CD4-positive, alpha-beta T cell treated with Interferon gamma for 1 hour (primary cell): ENCODE results near the gene GRSF1.
"Not testable (repeated sequence)": the region's sequence is repeated elsewhere in the genome, so short reads cannot be mapped to it uniquely, and the experiment has no call there.

Experiments used
- DNase-seq: peaks from one replicate; pipeline ENCODE4 v3.0.0-alpha.2; 2020

Gene GRSF1

DNA sequence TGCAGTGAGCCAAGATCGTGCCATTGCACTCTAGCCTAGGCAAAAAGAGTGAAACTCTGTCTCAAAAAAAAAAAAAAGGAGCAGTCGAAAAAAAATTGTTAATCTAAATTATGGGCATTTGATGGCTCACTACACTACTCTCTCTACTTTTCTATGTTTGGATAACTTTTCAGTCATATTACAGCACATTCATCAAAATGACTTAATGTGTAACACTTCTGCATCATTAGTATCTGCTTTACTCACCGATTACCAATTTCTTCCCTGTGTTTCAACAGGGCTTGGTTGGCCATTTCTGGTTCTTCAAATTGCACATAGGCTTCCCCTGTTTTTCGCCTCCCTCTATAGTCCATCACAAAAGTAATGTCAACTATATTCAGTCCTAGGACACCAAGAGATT is 8.4 kb downstream of the GRSF1 start:
- DNase-seq, result no peak

GRCh38 chr4:70830054-70830453 is 9.6 kb downstream of the GRSF1 start:
- DNase-seq, result no peak

- DNase-seq, result no peak
These were observed 10.2 kb downstream of the GRSF1 start for GRCh38 chr4:70829492-70829891.

GRCh38 chr4:70829015-70829414 is 10.7 kb downstream of the GRSF1 start:
- DNase-seq, result no peak

DNA sequence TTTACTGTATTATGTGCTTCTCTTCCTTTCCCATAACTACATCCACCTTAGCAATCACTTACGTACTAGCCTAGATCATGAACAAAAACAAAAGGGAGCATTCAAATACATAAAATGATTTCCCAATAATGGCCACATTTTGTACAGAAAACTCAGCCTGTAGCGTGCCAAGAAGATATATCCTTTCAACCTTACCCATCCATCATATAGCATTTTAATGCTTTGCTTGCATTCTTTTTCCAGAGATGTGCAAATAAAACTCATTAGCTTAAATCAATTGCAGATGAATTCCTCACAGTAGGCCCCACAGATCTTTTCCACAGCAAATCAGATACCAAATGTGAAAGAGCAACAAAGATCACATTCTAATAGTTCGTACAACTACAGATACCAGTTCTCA is 20.8 kb downstream of the GRSF1 start:
- no peak for DNase-seq

DNA sequence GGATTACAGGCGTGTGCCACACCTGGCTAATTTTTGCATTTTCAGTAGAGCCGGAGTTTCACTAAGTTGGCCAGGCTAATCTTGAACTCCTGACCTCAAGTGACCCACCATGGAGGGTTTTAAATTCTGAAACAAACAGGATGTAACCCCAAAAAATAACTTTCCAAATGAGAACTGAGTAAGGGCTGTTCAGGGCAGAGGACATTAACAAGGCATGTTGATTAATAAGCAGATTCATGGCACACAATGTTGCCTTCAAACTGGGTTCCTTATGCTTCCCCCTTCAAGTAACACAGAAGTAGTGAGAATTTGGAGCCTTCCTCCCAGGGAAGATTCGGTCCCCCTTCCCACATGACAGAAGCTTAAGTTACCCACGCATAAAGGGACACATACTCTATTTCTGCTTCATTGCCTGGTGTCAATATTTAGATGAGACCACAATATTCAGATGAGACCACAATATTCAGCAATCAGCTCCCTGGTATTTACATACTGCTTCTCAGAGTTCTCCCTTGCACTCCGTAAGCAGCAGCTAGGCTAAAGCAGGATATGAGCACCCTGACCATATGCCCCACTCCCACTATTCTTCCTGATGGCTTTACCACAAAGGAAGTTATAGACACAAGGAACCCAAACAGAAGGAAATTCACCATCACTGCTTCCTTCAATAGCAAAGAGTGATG is 21.4 kb downstream of the GRSF1 start:
- DNase-seq, result no peak

GRCh38 chr4:70816894-70817293 is 22.8 kb downstream of the GRSF1 start:
- no peak for DNase-seq

- DNase-seq, result no peak
These were observed 24.3 kb downstream of the GRSF1 start for GRCh38 chr4:70815370-70815769.

DNA sequence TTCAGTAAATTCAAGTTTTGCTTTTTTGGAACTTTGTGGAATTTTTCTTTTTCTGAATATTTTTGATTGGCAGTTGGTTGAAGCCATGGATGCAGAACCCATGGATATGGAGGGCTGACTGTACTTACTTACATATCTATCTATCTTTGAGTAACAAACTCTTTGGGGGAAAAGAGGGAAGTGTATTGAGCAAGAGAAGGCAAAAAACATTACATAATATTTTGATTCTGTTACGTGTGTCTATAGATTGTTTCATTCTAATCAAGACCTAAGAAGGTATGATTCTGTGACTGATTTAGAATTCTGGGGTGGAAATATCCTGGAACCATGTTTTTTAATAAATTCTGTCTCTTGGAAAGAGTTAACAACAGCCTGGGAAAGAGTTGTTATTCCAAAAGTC is 31.5 kb downstream of the GRSF1 start:
- no peak for DNase-seq

- DNase-seq, result no peak
These were observed 36.6 kb downstream of the GRSF1 start for GRCh38 chr4:70802928-70803580.

GRCh38 chr4:70801265-70801809 is 38.4 kb downstream of the GRSF1 start:
- DNase-seq, result no peak

DNA sequence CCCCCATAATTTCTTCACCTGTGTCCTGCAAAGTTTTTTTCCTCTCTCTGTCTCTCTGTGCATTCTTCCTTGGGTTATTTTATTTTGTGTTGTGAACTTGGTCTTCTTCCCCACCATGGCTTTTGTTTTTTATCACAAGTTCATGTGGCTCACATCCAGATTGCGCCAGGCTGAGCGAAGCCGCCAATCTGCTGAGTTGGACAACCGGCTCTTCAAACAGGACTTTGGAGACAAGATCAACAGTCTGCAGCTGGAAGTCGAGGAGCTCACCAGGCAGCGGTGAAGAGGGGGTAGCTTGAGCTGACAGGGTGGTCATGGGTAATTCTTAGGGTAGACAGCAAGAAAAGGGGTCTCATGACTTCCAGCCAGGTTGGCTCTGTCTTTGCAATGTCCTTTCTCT is 46.1 kb downstream of the GRSF1 start:
- no peak for DNase-seq

DNA sequence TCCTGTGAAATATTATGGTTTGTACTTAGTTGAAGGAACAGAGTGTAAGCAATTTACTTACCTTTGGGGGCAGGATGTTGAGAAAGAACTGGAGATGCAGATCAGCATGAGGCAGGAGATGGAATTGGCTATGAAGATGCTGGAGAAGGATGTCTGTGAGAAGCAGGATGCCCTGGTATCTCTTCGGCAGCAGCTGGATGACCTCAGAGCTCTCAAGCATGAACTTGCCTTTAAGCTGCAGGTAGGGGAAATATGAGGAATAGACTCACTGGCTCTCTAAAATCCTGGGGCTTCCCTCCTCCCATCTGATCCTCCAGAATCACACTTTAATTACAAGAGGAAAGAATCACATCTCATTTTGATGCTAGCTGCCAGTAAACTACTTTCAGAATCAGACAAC is 51.0 kb downstream of the GRSF1 start:
- DNase-seq, result no peak

- no peak for DNase-seq
These were observed 52.2 kb downstream of the GRSF1 start for GRCh38 chr4:70787496-70787895.

DNA sequence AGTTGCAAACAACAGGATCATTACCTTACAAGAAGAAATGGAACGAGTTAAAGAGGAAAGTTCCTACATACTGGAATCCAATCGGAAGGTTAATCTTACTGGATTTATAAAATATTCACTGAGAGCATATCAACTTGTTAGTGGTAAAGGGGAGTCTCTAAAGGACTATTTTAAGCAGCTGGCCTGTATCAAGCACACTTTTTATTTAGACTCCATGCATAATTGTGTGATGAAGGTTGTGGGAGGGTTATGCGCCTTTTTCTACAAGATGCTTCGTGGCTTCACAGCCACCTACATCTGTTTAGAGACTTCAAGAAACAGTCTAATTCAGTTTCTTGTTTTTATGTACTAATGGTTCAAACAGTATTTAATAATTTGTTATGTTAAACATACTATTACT is 56.6 kb downstream of the GRSF1 start:
- no peak for DNase-seq

DNA sequence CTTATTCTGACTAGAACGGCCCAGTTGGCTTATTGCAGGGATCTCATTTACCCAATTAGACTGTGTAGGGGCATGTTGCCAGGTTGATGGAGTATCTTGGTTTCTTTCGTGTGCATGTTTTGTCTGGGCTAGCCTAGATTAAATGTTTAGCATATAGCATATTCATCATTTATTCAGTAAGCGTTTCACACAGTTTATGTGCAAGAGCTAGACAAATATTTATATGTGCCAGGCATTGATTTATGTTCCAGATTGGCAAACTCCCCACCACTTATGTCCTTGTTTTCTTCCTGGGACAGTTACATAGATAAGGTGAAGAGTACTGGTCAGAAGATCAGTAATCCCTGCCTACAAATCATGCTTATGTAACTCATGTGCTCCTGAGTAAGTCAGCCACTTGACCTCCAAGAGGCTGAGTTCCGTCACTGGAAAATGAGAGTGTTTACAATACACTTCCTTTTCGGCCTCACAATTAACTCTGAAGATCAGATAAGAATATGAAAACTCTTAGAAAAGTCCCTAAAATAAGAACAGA is 60.7 kb downstream of the GRSF1 start:
- no peak for DNase-seq

DNA sequence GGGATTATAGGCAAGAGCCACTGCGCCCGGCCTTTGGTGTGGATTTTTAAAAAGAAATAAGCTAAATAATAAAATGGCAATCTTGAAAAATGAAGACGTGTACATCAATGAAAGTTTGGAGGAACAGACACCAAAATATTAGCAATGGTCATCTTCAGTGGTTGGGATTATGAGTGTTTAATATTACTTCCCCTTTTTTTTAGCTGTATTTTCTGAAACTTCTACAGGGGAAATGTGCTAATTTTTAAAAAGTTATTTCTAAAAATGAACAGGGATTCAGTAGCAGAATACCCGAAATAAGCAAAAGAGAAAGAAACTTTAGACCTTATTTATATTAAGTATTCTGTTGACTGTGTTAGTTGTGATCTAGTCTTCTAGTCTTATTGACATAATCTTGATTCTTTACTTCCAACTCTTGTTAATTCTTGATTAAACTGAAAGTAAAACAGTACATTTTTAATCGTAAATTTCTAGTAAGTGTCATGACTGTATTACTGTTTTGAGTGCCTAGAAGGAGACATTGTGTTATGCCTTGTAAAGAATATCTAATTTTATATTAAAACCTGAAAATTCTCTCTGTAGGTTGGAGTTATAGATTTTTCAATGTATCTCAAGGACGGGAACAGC is 66.6 kb downstream of the GRSF1 start:
- DNase-seq, result no peak

DNA sequence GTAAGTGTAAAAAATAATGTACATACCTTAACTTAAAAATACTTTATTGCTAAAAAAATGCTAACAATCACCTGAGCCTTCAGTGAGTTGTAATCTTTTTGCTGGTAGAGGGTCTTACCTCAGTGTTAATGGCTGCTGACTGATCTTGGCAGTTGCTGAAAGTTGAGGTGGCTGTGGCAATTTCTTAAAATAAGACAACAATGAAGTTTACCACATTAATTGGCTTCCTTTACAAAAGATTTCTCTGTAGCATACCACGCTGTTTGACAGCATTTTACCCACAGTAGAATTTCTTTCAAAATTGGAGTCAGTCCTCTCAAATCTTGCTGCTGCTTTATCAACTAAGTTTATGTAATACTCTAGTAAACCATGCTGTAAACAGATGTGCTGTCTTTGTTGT is 70.3 kb downstream of the GRSF1 start:
- not testable (repeated sequence) for DNase-seq

- DNase-seq, result no peak
These were observed 71.3 kb downstream of the GRSF1 start for GRCh38 chr4:70768301-70768948.
